Neural progenitor cell (in vitro differentiated cells): Measurements from ENCODE around the gene OVCH2.

Source experiments
- CTCF ChIP-seq: fragments of 200-600 bp; sonication (generic); IDR thresholded peaks from 2 replicates; pipeline ENCODE4 v1.5.1; 2017; ENCODE audit warnings: antibody characterized with exemption, mild to moderate bottlenecking
- EZH2 ChIP-seq: fragments of 200-600 bp; sonication (generic); IDR thresholded peaks from 2 replicates; pipeline ENCODE4 v1.6.1; 2017; ENCODE audit warnings: antibody characterized with exemption, mild to moderate bottlenecking, moderate library complexity

DNA sequence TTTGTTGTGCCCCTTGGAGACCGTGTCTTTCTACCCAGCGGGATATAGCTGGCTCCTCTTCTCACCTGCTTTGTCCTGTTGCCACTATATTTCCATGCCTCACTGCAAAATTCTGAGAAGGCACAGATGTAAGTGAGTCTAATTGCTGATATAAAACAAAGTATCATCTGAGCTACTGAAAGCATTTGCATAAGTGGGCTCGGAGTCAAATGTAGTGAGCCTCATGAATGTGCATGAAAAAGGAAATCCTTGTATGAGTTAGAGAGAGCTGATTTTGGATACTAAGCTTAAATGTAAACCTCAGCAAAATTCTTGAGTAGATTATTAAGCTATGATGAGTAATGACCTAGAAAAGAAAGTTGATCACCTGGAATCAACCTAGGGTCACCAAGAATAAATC lies 13.9 kb downstream of the OVCH2 start:
- TF ChIP-seq CTCF (no peak), EZH2 (no peak)
